Measurements from ENCODE around the gene TRPM2.

The TRPM2 gene

GRCh38 chr21:44434568-44434925 is 81.1 kb downstream of the TRPM2 start:
- no peak for TF ChIP-seq CTCF (IDR thresholded peaks at IDR 0.05; ENCODE audit: extremely low read depth, missing control alignments)
- no peak for DNase-seq (ENCODE audit: low spot score)

GRCh38 chr21:44434936-44435635 is 81.7 kb downstream of the TRPM2 start:
- TF ChIP-seq CTCF (IDR thresholded peaks at IDR 0.05; ENCODE audit: extremely low read depth, missing control alignments) = no peak
- no peak for DNase-seq (ENCODE audit: low spot score)

GRCh38 chr21:44436111-44436611 is 82.7 kb downstream of the TRPM2 start:
- no peak for TF ChIP-seq CTCF (IDR thresholded peaks at IDR 0.05; ENCODE audit: extremely low read depth, missing control alignments)
- no peak for DNase-seq (ENCODE audit: low spot score)

- DNase-seq (ENCODE audit: low spot score) = no peak
- no peak for TF ChIP-seq CTCF (IDR thresholded peaks at IDR 0.05; ENCODE audit: extremely low read depth, missing control alignments)
Measured at GRCh38 chr21:44436958-44437357, 83.5 kb downstream of the TRPM2 start.

- no peak for DNase-seq (ENCODE audit: low spot score)
- no peak for TF ChIP-seq CTCF (IDR thresholded peaks at IDR 0.05; ENCODE audit: extremely low read depth, missing control alignments)
Measured at GRCh38 chr21:44437371-44437695, 83.9 kb downstream of the TRPM2 start.

GRCh38 chr21:44437696-44438431 is 84.4 kb downstream of the TRPM2 start:
- DNase-seq (ENCODE audit: low spot score) = no peak
- no peak for TF ChIP-seq CTCF (IDR thresholded peaks at IDR 0.05; ENCODE audit: extremely low read depth, missing control alignments)

- TF ChIP-seq CTCF (IDR thresholded peaks at IDR 0.05; ENCODE audit: extremely low read depth, missing control alignments) = no peak
- no peak for DNase-seq (ENCODE audit: low spot score)
Measured at GRCh38 chr21:44438531-44439210, 85.2 kb downstream of the TRPM2 start.
